ENCODE measurements around the gene PPM1B. TPM values are rescaled to one million over a fixed set of nuclear protein-coding genes. Genes with fewer than 3 reads are reported as not detected.

Gene PPM1B
- total RNA-seq, 4 donors from 2014 or later: 49.1 to 63.5 (median 55.1) TPM

- DNase-seq (ENCODE audit: low spot score) (no peak), ATAC-seq (ENCODE audit: low FRiP score) (no peak)
- no peak for TF ChIP-seq CTCF (IDR thresholded peaks at IDR 0.05)
Observed at GRCh38 chr2:44152865-44153669, 15.6 kb upstream of the PPM1B start.

- TF ChIP-seq CTCF (IDR thresholded peaks at IDR 0.05): no peak
- DNase-seq (ENCODE audit: low spot score) (no peak), ATAC-seq (ENCODE audit: low FRiP score) (no peak)
Observed at GRCh38 chr2:44155666-44156446, 12.8 kb upstream of the PPM1B start.

GRCh38 chr2:44163777-44164176 is 4.9 kb upstream of the PPM1B start:
- no peak for ATAC-seq (ENCODE audit: low FRiP score)
- TF ChIP-seq CTCF (IDR thresholded peaks at IDR 0.05): no peak

GRCh38 chr2:44164617-44165016 is 4.1 kb upstream of the PPM1B start:
- DNase-seq (ENCODE audit: low spot score) (no peak), ATAC-seq (ENCODE audit: low FRiP score) (no peak)
- TF ChIP-seq CTCF (IDR thresholded peaks at IDR 0.05): no peak

More at GRCh38 chr2:44163777-44164176, 4.9 kb upstream of the PPM1B start:
- DNase-seq (ENCODE audit: low spot score): no peak

GRCh38 chr2:44166096-44166495 is 2.6 kb upstream of the PPM1B start:
- TF ChIP-seq CTCF (IDR thresholded peaks at IDR 0.05): no peak
- ATAC-seq (ENCODE audit: low FRiP score) (no peak), DNase-seq (ENCODE audit: low spot score) (no peak)

- ATAC-seq (ENCODE audit: low FRiP score): no peak
- TF ChIP-seq CTCF (IDR thresholded peaks at IDR 0.05): no peak
- DNase-seq (ENCODE audit: low spot score): no peak
Observed at GRCh38 chr2:44167311-44167907, 1.3 kb upstream of the PPM1B start.

All from omental fat pad (tissue), 4 donors.